ENCODE results near the gene KCTD19.

DNA sequence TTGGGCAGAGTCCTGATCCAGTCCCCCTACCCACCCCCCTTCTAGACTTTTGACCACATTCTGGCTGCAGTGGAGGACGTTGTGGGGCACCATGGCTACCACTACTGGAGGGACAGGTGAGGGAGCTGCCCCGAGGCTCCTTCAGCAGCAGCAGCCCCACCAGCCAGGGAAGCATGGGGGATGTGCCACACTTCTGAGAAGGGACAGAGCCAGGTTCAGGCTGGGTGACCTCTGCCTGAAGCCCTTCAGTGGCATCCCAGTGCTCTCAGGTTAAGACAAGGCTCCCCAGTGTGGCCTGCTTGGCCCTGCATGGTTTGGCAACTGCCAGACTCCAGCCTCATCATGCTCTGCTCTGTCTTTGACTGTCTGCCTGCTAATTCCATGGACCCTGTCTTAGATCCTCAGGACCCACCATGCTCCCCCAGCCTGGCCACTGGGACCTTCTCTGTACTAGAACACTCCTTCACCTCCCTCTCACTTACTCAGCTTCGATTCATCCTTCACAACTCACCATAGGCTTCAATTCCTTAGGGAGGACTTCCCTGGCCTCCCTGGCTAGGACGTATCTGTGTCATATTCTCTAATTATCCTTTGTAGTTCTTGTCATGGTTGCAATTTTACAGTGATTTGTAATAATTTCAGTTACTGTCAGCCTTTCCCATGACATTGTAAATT, 68.9 kb downstream of the KCTD19 start:
- no peak for TF ChIP-seq POLR2AphosphoS5 (IDR thresholded peaks at IDR 0.05)
- TF ChIP-seq, protein P1, sequence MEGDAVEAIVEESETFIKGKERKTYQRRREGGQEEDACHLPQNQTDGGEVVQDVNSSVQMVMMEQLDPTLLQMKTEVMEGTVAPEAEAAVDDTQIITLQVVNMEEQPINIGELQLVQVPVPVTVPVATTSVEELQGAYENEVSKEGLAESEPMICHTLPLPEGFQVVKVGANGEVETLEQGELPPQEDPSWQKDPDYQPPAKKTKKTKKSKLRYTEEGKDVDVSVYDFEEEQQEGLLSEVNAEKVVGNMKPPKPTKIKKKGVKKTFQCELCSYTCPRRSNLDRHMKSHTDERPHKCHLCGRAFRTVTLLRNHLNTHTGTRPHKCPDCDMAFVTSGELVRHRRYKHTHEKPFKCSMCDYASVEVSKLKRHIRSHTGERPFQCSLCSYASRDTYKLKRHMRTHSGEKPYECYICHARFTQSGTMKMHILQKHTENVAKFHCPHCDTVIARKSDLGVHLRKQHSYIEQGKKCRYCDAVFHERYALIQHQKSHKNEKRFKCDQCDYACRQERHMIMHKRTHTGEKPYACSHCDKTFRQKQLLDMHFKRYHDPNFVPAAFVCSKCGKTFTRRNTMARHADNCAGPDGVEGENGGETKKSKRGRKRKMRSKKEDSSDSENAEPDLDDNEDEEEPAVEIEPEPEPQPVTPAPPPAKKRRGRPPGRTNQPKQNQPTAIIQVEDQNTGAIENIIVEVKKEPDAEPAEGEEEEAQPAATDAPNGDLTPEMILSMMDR (IDR thresholded peaks at IDR 0.05): no peak

All from esophagus muscularis mucosa (tissue), 3 donors.